NCI-H2029 (cell line): ENCODE data around the gene CHST11.
"Not testable (repeated sequence)": the region's sequence is repeated elsewhere in the genome, so short reads cannot be mapped to it uniquely, and the experiment has no call there.

ENCODE experiments used
- DNase-seq: peaks from one replicate; lab custom pipeline; 2025; lab: John Stamatoyannopoulos, UW

The CHST11 gene

DNA sequence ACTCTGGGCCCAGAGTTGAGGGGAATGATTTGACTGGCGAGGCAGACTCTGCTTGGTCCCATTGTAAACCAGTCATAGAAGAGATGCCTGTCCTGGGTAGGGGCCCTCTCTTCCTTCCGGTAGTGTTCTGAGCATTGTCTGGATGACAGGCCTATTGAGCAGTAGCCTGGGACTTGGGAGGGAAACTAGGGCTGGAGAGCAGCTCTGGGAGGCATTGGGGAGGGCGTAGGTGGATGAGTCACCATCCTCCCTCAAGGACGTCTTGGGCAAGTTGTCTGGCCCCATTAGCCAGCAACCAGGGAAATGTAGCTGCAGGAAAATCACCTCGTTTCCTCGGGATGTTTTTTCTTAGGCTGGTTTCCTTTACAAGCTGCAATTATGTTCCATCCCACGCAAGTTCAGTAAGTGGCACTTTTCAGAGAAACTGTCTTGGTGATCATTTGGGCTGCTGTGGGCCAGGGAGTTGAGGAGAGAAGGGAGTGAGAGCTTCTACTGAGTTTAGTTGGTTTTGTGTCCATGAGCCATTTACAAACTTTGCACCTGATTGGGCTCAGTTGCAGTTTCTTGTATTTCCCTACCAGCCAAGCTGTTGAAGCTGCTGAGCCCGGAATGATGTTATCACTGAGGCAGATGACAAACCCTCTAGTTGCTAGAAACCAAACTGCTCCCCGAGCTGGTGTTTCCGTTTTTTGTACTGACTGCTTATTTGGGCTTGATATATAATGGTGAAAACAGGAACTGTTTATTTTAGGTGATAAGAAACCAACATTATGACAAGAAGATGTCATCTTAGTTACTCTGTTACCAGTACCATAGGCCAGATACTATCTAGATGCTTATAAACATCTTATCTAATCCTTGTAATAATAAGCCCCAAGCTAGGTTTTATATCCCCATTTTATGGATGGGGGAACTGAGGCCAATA lies 147.6 kb downstream of the CHST11 start:
- no peak for DNase-seq

DNA sequence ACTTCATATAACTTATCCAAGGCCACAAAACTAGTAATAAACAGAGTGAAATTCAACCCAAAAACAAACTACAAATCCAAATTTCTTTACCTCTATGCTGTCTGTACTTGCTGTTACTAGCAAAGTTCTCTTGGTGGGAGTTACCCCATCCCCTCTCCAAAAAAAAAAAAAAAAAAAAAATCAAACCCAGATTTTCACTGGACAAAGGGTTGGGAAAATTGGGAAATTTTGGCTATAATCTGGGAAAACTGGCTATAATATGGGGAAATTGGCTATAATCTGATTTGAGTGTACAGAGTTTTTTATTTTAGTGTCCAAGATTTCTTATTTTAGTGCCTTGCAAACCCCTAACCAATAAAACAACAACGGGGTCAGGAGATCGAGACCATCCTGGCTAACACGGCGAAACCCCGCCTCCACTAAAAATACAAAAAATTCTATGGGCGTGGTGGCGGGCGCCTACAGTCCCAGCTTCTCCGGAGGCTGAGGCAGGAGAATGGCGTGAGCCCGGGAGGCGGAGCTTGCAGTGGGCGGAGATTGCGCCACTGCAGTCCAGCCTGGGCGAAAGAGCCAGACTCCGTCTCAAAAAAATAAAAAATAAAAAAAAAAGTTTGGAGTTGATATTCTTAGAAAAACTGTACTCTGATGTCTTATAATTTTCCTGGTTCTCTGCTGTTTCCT lies 148.4 kb downstream of the CHST11 start:
- no peak for DNase-seq

DNA sequence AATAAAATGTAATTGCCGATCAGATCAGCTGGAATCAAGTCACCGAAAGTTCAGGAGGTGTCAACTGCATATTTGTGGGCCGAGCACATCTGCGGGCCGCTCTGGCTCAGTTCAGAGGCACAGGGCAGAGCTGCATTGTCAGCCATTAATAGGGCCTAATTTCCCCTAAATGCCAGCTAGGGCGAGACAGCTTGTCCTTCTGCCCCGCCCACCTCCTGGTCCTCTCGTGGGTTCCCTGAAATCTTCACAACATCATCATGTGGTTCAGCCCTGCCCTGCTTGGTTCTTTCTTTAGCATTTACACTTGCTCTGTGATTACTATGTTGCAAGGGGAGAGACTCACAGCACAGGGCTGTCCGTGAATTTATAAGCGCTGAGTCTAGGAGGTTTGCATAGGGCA lies 148.9 kb downstream of the CHST11 start:
- DNase-seq, result no peak

- no peak for DNase-seq
These were observed 152.2 kb downstream of the CHST11 start for GRCh38 chr12:104608998-104609397.

GRCh38 chr12:104609445-104609844 lies 152.7 kb downstream of the CHST11 start:
- no peak for DNase-seq

- peak; percentile 8 for DNase-seq
These were observed 153.9 kb downstream of the CHST11 start for GRCh38 chr12:104610513-104611235.

DNA sequence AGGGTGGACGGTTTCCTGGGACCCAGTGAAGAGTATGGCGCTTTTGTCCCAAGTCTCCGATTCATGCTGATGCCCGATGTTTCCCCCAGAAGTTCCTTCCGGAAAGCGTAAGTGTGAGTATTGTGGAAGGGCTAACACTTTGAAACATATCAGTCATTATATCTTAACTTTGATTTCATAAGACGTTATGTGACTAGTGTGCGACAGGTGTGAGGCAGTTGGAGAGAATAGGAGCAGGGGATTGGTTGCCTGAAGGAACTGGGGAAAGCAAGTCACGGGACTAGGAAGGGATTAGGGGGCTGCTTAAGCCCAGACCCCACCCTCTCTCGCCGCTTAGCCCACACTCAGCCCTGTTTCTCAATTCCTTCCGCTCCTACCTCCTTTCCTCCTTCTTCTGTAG lies 154.9 kb downstream of the CHST11 start:
- no peak for DNase-seq

DNA sequence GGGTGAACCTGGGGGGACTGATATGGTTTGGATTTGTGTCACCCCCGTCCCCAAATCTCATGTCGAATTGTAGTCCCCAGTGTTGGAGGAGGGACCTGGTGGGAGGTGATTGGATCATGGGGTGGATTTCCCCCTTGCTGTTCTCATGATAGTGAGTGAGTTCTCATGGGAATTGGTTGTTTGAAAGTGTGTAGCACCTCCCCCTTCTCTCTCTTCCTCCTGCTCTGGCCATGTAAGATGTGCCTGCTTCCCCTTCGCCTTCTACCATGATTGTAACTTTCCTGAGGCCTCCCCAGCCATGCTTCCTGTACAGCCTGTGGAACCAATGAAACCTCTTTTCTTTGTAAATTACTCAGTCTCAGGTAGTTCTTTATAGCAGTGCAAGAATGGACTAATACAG lies 156.6 kb downstream of the CHST11 start:
- not testable (repeated sequence) for DNase-seq

DNA sequence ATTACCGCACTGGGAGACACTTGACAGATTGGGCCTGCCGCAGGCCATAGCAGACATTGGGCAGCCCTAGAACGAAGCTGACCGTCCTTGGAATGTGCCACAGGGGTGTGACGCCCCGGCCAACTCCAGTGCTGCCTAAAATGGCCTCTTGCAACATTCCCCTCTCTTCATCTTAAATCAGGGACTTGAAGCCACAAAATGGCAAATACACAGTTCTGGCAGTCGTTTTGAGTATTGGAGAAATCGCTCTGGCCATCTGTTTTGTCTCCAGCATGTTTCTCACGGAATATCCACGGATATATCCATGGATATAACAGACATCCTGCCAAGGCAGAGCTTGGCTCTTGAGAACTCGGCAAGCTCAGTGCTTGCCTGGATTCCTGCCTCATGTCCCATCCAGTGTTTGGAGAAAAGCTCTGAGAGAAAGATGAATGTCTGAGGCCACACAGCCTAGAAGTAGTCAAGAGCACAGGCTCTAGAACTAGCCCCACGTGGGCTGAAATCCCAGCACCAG lies 158.4 kb downstream of the CHST11 start:
- DNase-seq, result no peak

- DNase-seq, result no peak
These were observed 161.9 kb downstream of the CHST11 start for GRCh38 chr12:104618691-104619090.

GRCh38 chr12:104619305-104619704 lies 162.6 kb downstream of the CHST11 start:
- no peak for DNase-seq

DNA sequence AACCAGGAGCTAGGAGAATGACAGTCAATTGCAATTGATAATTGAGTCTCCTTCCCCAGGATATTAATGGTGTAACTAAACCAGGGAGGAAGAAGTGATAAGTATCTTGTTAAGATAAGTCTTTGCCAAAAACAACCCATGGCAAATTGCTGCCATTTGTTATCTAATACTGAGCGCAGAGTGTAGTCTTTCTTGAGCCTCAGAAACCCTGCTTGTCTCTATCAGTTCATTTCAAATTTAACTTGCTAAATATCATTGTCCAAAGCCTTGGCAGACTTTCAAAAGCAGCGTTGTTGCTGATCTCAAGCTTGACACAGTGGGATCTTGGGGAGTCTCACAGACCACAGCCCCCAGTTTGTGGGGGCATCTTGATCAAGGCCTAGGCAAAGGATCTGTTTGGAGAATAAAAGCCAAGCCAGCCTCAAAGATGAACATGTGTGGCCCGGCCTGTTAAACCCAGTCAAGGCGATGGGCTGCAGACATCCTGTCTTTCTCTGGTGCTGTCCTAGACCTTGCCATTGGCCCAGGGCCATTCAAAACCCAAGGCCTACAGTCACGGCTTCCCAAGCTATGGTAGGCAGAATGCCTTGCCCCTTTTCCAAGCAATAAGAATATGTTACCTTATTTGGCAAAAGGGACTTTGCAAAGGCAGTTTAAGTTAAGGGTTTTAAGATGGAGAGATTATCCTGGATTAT lies 164.2 kb downstream of the CHST11 start:
- DNase-seq, result no peak

- no peak for DNase-seq
These were observed 166.2 kb downstream of the CHST11 start for GRCh38 chr12:104622928-104623327.

DNA sequence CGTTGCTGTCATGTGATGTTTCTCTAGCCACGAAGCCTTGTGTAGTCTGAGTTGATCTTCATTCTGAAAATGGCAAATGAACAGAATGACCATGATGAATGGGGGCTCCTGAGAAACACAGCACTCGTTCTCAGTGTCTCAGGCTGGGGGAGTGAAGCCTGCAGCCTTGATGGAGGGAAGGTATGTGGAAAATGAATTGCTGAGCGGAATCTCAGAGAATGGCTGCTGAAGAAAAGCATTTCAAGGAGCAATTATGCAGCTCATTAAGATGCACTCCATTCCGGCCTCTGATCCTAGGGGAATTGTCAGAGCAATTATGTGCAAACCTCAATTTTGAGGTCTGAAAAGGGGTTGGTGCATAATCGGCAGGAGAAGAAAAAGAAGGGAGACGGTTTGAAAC lies 167.1 kb downstream of the CHST11 start:
- no peak for DNase-seq

DNA sequence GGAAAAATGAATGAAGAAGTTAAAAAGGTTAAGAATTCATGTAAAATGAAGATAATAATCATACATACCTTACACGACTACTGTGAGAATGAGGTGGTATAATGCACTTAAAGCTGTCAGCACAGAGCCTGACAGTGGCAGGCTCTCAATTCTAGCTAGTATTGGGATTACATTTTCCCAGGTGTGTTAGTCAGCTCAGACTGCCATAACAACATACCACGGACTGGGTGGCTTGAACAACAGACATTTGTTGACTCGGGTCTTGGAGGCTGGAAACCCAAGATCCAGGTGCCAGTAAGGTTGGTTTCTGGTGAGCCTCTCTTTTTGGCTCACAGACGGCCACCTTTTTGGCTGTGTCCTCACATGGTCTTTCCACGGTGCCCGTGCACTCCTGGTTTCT lies 167.8 kb downstream of the CHST11 start:
- DNase-seq, result no peak

DNA sequence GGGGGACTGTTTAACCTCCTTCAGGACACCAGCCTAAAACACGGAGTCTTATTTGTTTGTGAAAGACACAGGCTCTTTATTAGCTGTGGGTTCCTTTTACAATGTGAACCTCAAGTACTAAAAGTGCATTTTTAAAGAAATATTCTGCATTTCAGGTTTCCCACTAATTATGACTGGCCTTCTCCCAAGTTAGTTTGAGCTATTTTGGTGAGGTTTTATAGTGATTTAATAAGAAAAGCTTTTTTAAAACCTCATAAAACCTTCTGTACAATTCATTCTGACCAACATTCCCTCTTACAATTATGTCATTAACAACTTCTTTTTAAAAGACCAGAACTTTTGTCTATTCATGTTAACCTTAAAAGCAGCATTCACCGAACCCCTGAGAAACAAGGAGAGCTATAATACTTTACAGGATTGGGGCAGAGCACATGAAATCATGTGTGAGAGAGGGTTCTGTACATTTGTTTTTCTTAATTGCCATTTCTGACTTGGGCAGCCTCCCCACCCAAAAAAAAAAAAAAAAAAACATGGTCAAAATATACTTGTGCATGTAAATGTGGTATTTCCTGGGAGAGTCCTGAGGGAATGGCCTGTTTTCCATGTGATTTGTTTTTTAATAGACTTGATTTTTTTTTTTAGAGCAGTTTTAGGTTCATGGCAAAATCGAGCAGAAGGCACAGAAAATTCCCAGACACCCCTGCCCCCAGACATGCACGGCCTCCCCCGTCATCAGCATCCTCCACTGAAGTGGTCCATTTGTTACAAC lies 169.5 kb downstream of the CHST11 start:
- DNase-seq, result no peak

DNA sequence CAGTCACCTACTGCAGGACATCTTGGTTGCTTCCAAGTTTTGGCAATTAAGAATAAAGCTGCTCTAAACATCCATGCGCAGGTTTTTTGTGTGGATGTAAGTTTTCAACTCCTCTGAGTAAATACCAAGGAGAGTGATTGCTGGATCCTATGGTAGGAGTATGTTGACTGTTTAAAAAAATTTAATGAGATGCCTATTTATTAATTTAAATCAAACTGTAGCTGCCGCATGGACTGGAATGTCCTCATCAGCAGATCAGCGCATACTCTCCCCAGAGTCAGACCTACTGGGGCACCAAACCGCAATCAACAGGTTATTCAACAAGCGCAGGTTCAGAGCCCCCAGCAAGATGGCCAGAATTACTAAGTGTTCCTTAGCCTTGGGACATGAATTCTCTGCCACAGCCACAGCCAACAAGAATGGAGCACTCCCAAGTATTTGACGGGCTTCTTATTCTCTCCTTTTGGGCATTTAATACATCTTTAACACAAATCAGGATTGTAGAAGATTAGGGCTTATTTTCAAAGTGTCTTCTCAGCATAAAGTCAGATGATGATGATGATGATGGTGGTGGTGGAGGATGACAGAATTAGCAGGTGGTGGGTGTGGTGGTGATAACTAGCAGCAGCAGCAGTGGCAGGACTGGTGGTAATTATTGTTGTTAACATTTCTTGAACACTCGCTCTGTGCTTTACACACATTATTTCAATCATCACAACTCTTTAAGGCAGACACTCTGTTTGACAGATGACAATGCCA lies 170.7 kb downstream of the CHST11 start:
- no peak for DNase-seq

DNA sequence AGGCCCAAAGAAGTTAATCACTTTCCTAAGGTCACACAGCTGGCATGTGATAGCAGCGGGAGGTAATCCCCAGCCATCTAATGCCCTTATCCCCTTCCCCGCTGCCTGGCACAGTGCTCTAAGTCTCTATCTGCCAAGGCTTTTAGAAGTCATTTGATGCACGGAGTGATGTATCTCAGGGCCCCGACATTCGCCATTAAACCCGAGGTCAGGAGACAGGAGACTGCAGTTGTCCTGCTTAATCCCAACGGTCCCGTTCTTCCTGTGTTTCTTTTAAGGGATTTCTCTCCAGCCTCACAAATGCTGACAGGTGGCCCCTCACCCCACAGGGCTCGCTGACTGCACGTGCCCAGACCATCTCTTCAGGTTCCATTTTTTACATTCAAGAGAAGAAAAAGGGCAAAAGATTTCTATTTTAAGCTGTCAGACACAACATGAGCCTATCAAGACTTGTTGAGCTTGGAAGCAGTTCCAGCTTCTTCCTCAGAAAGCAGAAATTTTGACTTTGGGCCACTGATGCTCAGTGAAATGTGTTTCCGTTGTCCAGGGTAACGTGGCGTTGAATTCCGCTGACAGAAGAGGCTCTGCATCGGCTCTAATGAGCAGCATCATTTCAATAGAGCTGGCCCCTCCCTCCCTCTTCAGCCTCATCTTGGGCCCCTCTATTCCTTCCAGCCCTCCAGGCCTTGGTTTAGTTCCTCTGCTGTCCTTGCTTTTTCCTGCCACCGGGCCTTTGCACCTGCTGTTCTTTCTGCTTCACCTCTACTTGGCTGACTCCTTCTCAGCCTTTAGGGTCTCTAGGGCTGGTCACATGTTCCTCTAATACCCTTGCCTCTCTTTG lies 171.5 kb downstream of the CHST11 start:
- no peak for DNase-seq

- DNase-seq, result no peak
These were observed 172.0 kb downstream of the CHST11 start for GRCh38 chr12:104628831-104629135.

DNA sequence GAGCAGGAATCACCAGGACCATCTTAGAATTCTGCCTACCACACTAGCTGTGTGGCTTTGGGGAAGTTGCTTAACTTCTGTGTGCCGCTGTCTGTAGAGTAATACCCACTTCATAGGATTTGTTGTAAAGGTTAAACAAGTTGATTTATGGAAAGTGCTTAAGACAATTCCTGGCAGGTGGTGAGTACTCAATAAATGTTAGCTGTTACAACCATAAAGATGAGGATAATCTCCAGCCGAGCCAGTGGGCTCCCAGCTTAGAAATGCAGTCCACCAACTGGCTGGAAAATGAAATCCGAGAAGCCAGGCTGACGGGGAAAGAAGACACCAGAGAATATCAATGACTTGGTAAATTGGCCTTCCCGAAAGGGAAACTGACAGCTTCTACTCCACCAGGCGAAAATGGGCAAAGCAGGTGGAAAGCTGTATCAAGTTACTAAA lies 173.5 kb downstream of the CHST11 start:
- peak; percentile 63 for DNase-seq
